ENCODE results near the gene DCDC2C.

The DCDC2C gene

GRCh38 chr2:3666613-3666975 lies 36.8 kb upstream of the DCDC2C start:
- H3K4me3 ChIP-seq (replicated peaks in 1 of 2; ENCODE audit: low read depth in 2 of 2, low read length in 2 of 2): no peak overlapping the region
- no peak for TF ChIP-seq CTCF (IDR thresholded peaks at IDR 0.05; ENCODE audit: low read depth, low read length)

DNA sequence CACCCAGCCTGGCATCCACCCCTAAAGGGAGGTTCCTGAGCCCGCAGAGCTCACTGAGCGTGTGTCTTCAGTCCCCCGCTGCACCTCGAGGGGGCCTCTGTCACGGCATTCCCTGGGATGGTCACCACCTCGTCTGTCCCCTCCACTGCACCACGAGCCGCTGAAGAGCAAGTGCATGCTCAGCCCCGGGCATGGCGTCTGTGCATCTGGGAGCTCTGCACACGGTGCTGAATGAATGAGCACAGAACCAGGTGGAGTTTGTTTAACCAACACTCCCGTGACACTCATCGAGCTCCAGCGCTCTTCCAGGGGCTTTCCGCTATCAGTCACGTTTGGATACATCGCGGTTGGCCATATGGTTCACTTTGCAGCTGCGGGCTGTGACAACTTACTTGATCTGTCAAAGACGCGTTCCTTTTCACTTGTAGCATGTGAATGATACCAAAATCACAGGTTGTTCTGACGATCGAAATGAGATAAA lies 36.2 kb upstream of the DCDC2C start:
- no peak for TF ChIP-seq CTCF (IDR thresholded peaks at IDR 0.05; ENCODE audit: low read depth, low read length)
- peak; percentile 5 to 10 for DNase-seq (ENCODE audit: low read depth in 2 of 2)
- H3K4me3 ChIP-seq (replicated peaks in 1 of 2; ENCODE audit: low read depth in 2 of 2, low read length in 2 of 2): no peak overlapping the region

More at GRCh38 chr2:3666613-3666975, 36.8 kb upstream of the DCDC2C start:
- no peak for DNase-seq (ENCODE audit: low read depth in 2 of 2)

DNA sequence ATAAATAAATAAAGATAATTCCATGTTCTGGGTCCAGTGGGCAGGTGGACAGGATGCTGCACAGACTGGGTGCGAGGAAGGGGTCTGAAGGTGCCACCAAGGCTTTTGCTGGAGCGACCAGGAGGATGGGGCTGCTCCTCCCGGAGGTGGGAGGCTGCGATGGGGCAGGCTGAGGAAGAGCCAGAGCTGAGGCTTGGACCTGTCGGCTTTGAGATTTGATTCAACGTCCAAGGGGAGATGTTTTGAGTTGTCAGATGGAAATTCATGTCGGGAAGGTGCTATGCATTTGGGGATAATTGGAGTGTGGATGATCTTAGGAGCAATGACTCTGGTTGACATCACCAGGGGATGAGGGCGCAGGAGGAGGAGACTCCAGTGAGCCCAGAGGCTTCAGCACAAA lies 33.7 kb upstream of the DCDC2C start:
- no peak for DNase-seq (ENCODE audit: low read depth in 2 of 2)
- TF ChIP-seq CTCF (IDR thresholded peaks at IDR 0.05; ENCODE audit: low read depth, low read length): no peak
- no peak overlapping the region for H3K4me3 ChIP-seq (replicated peaks in 1 of 2; ENCODE audit: low read depth in 2 of 2, low read length in 2 of 2)

DNA sequence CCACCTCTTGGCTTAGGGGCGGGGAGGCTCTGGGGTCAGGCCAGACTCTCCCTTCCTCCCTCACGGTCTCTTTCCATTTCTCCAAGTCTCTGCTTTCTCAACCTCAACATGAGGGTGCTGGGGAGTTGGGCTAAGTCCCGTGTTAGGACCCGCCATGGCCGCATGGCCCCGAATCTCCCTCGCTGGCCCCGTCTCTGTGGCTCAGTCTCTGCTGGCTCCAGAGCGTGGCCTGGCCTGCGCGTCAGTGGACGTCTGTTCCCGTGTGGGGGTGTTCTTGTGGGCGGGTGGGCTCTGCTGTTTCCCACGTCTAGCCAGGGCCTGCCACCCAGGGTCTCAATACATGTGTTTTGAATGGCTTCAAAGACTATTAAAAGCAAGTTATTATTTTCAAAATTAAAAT lies 33.0 kb upstream of the DCDC2C start:
- no peak for TF ChIP-seq CTCF (IDR thresholded peaks at IDR 0.05; ENCODE audit: low read depth, low read length)
- DNase-seq (ENCODE audit: low read depth in 2 of 2): no peak
- no peak overlapping the region for H3K4me3 ChIP-seq (replicated peaks in 1 of 2; ENCODE audit: low read depth in 2 of 2, low read length in 2 of 2)

GRCh38 chr2:3670941-3671340 lies 32.4 kb upstream of the DCDC2C start:
- H3K4me3 ChIP-seq (replicated peaks in 1 of 2; ENCODE audit: low read depth in 2 of 2, low read length in 2 of 2): no peak overlapping the region
- no peak for TF ChIP-seq CTCF (IDR thresholded peaks at IDR 0.05; ENCODE audit: low read depth, low read length)
- no peak for DNase-seq (ENCODE audit: low read depth in 2 of 2)

DNA sequence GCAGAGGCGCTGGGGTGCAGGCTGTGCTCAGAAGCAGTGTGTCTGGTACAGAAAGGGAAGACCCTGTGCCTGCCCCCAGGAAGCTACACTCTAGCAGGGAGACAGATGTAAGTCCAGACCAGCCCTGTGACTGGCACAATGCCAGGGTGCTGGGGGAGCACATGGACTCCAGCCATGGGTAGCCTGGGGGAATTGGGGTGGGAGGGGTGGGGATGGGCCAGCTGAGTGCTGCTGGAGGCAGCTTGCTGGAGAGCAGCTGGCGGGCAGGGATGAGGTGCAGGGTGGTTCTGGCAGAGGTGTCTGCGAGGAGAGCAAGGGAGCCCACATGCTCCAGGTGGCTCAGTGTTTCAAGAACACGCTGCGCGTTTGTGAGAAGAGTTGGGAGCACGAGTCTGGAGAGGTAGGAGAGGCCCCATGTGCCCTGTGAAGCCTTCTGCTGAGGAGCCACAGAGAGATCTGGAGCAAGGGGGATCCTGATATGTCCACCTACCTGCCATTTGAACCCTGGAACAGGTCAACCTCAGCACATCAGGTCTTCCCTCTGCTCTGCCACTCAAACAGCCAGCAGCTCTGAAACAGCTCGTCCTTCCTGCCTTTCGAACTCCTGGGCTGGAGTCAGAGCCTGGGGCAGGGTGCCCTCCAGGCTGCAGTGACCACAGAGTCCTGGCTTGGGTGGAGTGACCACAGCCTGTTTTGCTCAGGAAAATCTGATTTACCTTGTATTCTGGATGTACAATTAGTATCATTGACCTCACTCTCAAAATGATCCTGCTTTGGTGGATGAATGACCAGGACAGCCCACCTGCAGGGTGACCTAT lies 30.3 kb upstream of the DCDC2C start:
- no peak for TF ChIP-seq CTCF (IDR thresholded peaks at IDR 0.05; ENCODE audit: low read depth, low read length)
- no peak overlapping the region for H3K4me3 ChIP-seq (replicated peaks in 1 of 2; ENCODE audit: low read depth in 2 of 2, low read length in 2 of 2)
- no peak for DNase-seq (ENCODE audit: low read depth in 2 of 2)

Data from cardiac fibroblast (primary cell).